ENCODE results near the gene PDE4B.
"Not testable (repeated sequence)": the region's sequence is repeated elsewhere in the genome, so short reads cannot be mapped to it uniquely, and the experiment has no call there.

PDE4B gene

DNA sequence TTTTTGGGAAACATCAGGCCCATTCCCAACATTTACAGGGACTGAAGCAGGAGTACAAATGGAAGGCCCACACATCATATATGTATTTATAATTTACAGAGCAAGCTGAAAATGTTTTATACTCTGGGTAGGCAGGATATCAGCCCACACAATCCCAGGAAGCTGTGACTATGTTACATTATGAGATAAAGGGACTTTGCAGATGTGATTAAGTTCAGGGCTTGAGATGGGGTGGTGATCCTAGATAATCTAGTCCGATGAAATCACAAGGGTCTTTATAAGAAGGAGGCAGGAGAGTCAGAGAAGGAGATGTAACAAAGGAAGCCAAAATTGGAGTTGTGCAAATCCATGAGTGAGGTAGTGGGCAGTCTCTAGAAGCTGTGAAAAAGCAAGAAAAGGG is 160.5 kb downstream of the PDE4B start:
- no peak for DNase-seq (ENCODE audit: low read depth in 2 of 2)

GRCh38 chr1:65955071-65955470 is 162.4 kb downstream of the PDE4B start:
- no peak for DNase-seq (ENCODE audit: low read depth in 2 of 2)

DNA sequence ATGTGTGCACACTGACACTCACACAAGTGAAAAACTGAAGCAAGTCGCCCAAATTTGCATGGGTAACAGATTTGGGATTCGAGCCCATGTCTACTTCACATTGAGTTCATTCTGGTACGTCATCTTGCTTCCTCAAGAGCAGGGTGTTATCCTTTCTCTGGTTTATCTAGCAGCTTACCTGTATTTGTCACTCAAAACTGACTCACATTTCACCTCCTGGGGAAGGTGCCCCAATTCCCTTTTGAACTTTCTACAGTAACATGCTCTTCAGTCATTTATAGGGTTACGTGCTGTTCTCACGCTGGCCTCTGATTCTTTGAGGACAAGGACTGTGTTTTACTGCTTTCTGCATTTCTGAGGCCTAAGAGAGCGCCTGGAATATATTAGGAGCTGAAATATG is 162.8 kb downstream of the PDE4B start:
- DNase-seq (ENCODE audit: low read depth in 2 of 2) = no peak

- DNase-seq (ENCODE audit: low read depth in 2 of 2) = no peak
Measured at GRCh38 chr1:65958561-65959350, 166.1 kb downstream of the PDE4B start.

DNA sequence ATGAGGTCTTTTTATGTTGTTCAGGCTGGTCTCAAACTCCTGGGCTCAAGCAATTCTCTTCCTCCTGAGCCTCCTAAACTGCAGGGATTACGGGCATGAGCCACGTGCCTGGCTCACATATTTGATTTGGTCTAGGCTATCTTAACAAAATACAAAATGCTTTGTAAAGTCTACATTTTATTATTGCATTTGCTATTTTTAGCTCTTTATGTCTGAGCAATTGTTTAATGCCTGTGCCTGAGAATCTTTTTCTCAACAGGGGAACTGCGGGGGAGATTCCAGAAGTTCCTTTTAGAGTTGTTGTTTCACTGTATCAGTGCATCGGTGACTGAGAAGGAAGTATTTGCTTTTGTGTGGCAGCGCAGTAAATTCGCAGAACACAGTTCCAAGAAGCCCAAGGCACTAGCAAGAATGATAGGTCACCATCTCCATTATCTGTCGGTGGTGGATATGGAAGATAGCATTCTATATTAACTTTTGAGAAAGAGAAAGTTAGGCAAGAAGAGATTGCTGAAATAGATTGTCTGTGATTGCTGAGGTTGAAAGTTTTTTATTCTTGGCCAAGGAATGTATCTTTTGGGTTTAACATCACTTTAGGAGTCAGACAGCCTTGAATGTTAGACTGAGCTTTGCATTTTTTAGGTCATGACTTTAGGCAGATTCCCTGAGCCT is 167.3 kb downstream of the PDE4B start:
- DNase-seq (ENCODE audit: low read depth in 2 of 2) = no peak

- DNase-seq (ENCODE audit: low read depth in 2 of 2) = no peak
Measured at GRCh38 chr1:65963156-65963888, 170.6 kb downstream of the PDE4B start.

- no peak for DNase-seq (ENCODE audit: low read depth in 2 of 2)
Measured at GRCh38 chr1:65964123-65964522, 171.4 kb downstream of the PDE4B start.

DNA sequence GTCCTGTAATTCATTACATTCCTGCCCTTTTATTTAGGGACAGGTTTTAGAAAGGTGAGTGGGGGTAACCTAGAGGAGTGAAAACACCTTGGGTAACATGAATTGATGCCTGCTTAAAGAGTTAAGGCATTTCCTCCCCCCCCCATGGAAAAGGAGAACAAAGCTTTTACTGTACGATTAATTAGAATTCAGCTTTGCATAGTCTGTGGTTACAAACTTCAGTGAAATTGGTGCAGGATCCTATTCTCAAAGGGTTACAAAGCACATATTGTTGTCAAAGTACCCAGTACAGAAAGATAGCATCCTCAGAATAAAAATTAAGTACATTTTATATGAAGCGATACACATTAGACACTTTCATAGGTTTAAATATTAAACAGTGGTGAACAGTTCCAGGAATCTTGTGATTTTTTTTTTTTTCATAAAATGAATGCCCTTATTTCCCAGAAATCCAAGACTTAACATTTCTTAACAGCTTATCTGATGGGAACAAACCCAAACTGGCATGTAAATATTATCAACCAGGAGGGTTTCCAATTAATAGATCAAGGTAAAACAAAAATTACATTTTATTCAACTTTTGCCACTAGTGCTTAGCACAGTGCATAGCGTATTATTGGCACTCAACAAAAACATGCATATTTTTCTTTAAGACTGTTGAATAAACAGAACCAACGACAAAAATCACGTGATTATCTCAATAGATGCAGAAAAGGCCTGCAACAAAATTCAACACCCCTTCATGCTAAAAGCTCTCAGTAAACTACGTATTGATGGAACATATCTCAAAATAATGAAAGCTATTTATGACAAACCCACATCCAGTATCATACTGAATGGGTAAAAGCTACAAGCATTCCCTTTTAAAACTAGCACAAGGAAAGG is 172.7 kb downstream of the PDE4B start:
- no peak for DNase-seq (ENCODE audit: low read depth in 2 of 2)

DNA sequence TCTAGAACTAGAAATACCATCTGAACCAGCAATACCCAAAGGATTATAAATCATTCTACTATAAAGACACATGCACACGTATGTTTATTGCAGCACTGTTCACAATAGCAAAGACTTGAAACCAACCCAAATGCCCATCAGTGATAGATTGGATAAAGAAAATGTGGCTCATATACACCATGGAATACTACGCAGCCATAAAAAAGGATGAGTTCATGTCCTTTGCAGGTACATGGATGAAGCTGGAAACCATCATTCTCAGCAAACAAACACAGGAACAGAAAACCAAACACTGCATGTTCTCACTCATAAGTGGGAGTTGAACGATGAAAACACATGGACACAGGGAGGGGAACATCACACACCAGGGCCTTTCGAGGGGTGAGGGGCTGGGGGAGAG is 174.8 kb downstream of the PDE4B start:
- not testable (repeated sequence) for DNase-seq (ENCODE audit: low read depth in 2 of 2)

DNA sequence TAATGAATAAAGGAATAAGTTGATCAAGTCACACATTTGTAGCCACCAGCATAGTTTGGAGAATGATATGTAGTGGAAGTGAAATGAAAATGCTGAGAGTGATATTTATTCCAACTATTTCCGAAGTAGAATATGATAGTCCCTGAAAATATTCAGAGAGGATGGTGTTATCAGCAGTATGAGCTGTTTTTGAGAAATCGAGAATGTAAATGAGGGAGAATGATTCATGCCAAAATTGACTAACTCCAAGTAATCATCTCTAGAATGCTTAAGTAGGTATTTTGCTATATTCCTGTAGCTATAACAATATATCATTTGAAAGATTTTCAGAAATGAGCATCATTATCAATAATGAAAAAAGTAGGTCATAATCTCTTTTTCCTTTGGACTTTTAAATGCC is 178.9 kb downstream of the PDE4B start:
- DNase-seq (ENCODE audit: low read depth in 2 of 2) = no peak

GRCh38 chr1:65975708-65976107 is 183.0 kb downstream of the PDE4B start:
- DNase-seq (ENCODE audit: low read depth in 2 of 2) = no peak

DNA sequence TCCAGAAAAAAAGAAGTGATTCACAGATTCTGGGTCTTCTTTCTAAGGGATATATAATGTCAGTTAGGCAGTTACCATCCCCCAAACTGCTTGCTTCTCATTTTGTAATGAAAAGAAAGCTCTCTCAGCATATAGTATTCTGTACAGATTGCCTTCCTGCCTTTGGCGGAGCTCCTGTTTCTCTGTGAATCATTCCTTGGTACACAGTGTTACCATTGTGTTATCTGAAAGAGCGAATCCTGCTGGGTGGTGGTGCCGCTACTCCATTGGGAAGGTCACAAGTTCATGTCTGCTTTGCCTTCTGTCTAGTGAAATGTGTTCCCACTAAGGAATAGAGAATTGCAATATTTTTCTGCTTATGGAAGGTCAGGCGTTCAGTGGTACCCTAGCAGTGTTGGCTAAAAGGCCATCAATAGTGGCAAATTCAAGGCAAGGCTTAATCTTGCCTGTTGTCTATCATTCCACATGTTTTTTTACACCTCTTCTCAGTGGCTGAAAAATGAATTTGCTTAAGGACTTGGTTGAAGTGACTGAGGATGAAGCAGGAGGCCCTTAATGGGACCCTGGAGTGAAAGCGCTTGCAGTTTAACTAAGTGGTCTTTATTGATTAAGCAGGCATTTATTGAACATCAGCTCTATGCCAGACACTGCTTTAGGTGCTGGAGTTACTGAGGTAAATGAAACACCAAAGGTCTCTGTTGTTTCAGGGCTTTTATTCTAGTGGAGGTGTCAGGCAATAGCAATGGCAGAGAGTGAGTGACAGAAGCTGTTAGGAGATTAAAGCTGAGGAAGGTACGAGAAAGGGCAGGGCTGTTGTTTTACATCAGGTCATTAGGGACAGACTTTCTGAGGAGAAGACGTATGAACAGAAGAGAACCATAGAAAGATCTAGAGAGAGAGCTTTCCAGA is 186.7 kb downstream of the PDE4B start:
- no peak for DNase-seq (ENCODE audit: low read depth in 2 of 2)

DNA sequence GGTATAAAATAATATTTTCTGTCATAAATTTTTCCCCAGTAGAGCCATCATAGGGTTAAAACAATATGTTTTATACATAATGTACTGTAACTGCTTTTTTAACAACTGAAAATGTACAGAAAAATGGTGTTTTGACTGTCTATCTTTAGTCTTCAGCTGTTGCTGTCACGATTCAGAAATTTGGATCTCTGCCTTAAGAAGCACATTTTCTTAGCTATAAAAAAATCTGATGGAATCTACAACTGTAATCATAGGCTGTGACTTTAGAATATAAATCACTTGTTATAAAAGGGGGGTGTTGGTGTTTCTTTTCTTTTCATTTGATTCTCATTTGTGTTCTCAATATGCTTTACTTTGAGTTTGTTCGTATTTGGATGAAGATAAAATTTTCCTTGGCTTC is 187.5 kb downstream of the PDE4B start:
- DNase-seq (ENCODE audit: low read depth in 2 of 2) = no peak

DNA sequence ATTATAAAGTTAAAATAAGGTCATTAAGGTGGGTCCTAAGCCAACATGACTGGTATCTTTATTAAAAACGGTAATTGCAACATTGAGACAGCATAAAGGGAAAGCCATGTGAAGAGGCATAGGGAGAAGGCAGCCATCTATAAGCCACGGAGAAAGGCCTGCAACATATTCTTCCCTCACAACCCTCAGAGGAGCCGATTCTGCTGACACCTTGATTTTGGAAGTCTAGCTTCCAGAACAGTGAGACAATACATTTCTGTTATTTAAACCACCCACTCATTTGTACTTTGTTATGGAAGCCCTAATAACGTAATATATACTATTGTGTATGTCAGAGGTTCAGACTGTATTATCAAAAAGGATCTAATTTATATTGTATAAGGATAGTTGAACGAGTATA is 190.8 kb downstream of the PDE4B start:
- DNase-seq (ENCODE audit: low read depth in 2 of 2) = no peak

- no peak for DNase-seq (ENCODE audit: low read depth in 2 of 2)
Measured at GRCh38 chr1:65985393-65986066, 192.8 kb downstream of the PDE4B start.

DNA sequence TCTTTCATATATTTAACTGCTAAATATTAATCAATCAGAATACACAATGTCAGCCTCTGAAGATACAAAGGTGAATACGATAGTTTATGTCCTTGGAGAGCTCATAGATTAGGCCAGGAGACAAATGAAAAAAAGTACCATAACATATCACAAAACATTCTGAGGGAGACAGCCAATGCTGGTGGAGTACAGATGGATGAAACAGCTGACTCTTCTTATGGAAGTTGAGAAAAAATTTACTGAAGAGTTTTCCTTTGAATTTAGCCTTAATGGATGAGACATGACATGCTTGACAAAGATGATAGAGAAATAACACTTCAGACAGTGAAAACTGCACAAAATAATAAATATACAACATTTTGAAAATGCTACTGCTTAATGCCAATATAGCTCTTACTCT is 193.5 kb downstream of the PDE4B start:
- no peak for DNase-seq (ENCODE audit: low read depth in 2 of 2)

DNA sequence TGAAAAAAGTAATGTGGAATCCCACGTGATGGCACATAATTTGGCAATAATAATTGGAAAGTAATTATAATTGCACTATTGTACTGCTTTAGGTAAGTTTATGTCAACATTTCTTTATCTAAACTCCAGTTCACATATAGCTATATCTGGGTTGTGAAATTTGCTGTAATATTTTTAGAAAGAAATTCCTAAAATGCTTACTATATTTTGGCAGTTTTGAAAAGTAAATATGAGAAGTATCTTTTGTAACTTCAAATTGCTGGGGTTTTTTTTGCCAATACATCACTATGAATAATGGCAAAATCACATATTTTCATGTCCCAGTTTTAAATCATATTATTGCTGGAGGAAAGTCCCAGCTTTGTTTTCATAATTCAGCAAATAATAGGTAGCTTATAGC is 197.5 kb downstream of the PDE4B start:
- DNase-seq (ENCODE audit: low read depth in 2 of 2) = no peak

DNA sequence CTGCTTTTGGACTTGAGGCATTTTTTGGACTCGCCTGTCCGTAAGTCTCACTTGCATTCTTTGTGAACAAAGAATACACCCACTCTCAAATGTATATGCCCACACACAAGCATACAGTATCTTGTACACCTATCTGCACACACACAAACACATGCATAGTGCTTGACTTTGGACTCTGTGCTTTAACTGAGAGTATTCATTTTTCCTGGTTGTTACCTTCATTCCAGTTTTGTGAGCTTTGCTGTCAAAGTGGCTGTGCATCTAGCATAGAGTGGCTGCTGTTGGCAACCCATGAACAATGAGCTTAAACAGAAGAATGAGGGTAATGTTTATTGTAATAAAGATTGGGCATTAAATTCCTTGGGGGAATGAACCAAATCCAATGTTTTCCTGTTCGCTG is 199.0 kb downstream of the PDE4B start:
- no peak for DNase-seq (ENCODE audit: low read depth in 2 of 2)

DNA sequence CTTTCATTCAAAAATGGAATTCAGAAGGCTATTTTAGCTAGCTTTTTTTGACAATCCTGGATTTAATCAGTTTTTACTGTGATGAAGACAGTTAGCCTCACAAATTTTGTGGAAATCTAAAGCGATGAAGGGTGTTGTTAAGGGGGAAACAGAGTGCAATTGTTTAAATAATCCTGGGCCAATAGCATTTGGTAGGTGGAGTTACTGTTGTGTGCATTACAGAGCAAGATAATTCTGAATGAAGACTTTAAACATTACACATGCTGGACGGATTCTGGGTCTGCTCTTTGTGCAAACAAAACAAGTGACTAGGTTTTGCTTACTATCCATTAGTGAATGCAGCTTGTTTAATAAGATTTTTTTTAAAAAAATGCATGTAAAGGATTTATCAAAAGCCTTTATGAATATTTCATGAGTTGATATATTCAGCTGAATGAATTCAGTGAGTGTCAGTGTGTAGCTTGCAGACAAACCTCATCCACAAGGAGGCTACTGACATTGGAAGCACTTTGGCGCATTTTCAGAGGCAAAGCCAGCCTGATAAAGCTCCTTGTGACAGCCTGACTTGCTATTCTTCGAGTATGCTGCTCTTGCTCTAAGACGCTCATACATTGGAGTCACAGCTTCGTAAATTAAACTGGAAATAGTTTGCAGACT is 199.6 kb downstream of the PDE4B start:
- DNase-seq (ENCODE audit: low read depth in 2 of 2) = no peak

- no peak for DNase-seq (ENCODE audit: low read depth in 2 of 2)
Measured at GRCh38 chr1:65992831-65993271, 200.2 kb downstream of the PDE4B start.

All from stimulated activated CD8-positive, alpha-beta memory T cell treated with anti-CD3 and anti-CD28 coated beads, Interleukin-2, amount 100 ng/mL, for 1 hour (primary cell).